ENCODE measurements around the gene NFASC.

NFASC gene

DNA sequence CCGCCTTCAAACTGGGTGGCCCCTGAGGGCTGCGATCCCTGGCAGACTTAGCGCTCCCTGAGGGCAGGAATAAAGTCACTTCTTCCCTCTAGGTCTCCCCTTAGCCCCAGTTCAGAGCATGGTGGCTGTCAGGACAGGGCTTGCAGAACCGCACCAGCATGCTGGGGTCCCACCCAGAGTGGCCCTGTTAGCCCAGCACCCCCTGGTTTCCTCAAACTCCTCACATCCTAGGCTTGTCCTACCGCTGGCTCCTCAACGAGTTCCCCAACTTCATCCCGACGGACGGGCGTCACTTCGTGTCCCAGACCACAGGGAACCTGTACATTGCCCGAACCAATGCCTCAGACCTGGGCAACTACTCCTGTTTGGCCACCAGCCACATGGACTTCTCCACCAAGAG is 188.2 kb downstream of the NFASC start:
- Histone ChIP-seq H3K36me3 (ENCODE audit: control insufficient read depth in 1 of 2, insufficient read depth in 2 of 2, low read length in 2 of 2) (no peaks in the 10 kb centered on the region), H3K4me3 (ENCODE audit: low read depth in 1 of 2, low read length in 2 of 2) (no peak overlapping the region), H3K9me3 (ENCODE audit: control insufficient read depth in 1 of 2, low read length in 2 of 2) (no peaks in the 10 kb centered on the region), H3K27ac (ENCODE audit: low read length) (no peak overlapping the region), H3K4me1 (ENCODE audit: control insufficient read depth in 1 of 2, insufficient read depth in 2 of 2, low read length in 2 of 2) (peaks cover 0 to 8% of the 10 kb centered on the region in 2 donors), H3K27me3 (ENCODE audit: low read depth, low read length) (no peaks in the 10 kb centered on the region)

DNA sequence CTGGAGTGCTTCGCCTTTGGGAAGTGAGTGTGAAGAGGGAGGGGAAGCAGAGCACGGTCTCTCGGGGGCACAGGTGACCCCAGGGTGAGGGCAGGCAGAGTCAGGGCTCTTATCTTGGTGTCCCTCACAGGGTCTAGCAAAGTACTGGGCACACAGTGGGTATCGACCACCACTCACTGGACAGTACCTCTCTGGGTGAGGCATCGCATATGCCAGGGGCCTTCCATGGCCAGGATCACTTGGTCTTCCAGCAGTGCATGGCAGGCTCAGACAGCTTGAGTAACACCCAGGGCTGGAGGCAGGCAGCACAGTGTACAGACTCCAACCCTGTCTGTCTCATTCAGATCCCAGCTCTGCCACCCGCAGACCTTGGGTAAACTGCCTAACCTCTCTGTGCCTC is 189.0 kb downstream of the NFASC start:
- Histone ChIP-seq H3K27me3 (ENCODE audit: low read depth, low read length) (no peaks in the 10 kb centered on the region), H3K4me1 (ENCODE audit: control insufficient read depth in 1 of 2, insufficient read depth in 2 of 2, low read length in 2 of 2) (peaks cover 0 to 8% of the 10 kb centered on the region in 2 donors), H3K27ac (ENCODE audit: low read length) (no peak overlapping the region), H3K9me3 (ENCODE audit: control insufficient read depth in 1 of 2, low read length in 2 of 2) (no peaks in the 10 kb centered on the region), H3K36me3 (ENCODE audit: control insufficient read depth in 1 of 2, insufficient read depth in 2 of 2, low read length in 2 of 2) (no peaks in the 10 kb centered on the region), H3K4me3 (ENCODE audit: low read depth in 1 of 2, low read length in 2 of 2) (no peak overlapping the region)

DNA sequence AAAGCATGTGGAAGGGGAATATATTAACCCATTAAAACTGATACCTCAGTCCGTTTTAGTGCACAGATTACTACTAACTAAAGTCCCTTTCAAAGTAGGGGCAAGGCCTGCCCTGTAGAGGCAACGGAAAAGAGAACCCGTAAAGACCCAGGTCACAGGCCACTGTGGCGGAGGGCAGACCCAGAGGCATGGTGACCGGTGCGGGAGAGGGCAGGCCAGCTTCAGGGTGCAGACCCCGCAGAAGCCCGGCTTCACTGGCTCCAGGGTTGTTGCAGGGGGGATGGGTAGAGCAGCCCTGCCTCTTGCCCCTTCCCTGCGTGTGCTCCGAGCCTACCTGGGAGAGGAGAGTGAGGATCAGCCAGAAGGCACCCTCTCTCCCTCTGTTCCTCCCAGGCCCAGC is 190.1 kb downstream of the NFASC start:
- no peak overlapping the region for H3K4me3 ChIP-seq (ENCODE audit: low read depth in 1 of 2, low read length in 2 of 2)
- no peak overlapping the region for H3K27ac ChIP-seq (ENCODE audit: low read length)
- no peaks in the 10 kb centered on the region for H3K36me3 ChIP-seq (ENCODE audit: control insufficient read depth in 1 of 2, insufficient read depth in 2 of 2, low read length in 2 of 2)
- peaks cover 0 to 8% of the 10 kb centered on the region in 2 donors for H3K4me1 ChIP-seq (ENCODE audit: control insufficient read depth in 1 of 2, insufficient read depth in 2 of 2, low read length in 2 of 2)
- H3K27me3 ChIP-seq (ENCODE audit: low read depth, low read length) = no peaks in the 10 kb centered on the region
- no peaks in the 10 kb centered on the region for H3K9me3 ChIP-seq (ENCODE audit: control insufficient read depth in 1 of 2, low read length in 2 of 2)

- no peak overlapping the region for H3K4me3 ChIP-seq (ENCODE audit: low read depth in 1 of 2, low read length in 2 of 2)
- no peaks in the 10 kb centered on the region for H3K36me3 ChIP-seq (ENCODE audit: control insufficient read depth in 1 of 2, insufficient read depth in 2 of 2, low read length in 2 of 2)
- no peaks in the 10 kb centered on the region for H3K9me3 ChIP-seq (ENCODE audit: control insufficient read depth in 1 of 2, low read length in 2 of 2)
- H3K4me1 ChIP-seq (ENCODE audit: control insufficient read depth in 1 of 2, insufficient read depth in 2 of 2, low read length in 2 of 2) = peaks cover 0 to 8% of the 10 kb centered on the region in 2 donors
- no peaks in the 10 kb centered on the region for H3K27me3 ChIP-seq (ENCODE audit: low read depth, low read length)
- H3K27ac ChIP-seq (ENCODE audit: low read length) = no peak overlapping the region
These were observed 190.6 kb downstream of the NFASC start for GRCh38 chr1:205061227-205061626.

DNA sequence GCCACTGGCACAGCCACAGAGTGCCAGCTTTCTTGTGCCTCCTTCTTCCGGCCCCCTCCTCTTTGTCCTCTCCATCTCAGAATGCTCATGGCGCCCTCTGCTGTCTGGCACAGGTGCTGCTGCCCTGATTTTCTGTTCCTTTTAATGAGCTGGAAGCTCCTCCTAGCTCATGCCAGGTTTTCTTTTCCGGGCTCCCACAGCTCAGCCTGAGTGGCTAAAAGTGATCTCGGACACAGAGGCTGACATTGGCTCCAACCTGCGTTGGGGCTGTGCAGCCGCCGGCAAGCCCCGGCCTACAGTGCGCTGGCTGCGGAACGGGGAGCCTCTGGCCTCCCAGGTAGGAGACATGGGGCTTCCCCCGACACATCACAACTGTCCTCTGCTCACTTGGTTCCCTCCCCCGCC is 191.0 kb downstream of the NFASC start:
- H3K9me3 ChIP-seq (ENCODE audit: control insufficient read depth in 1 of 2, low read length in 2 of 2) = no peaks in the 10 kb centered on the region
- H3K36me3 ChIP-seq (ENCODE audit: control insufficient read depth in 1 of 2, insufficient read depth in 2 of 2, low read length in 2 of 2) = no peaks in the 10 kb centered on the region
- H3K27me3 ChIP-seq (ENCODE audit: low read depth, low read length) = no peaks in the 10 kb centered on the region
- peaks cover 0 to 8% of the 10 kb centered on the region in 2 donors for H3K4me1 ChIP-seq (ENCODE audit: control insufficient read depth in 1 of 2, insufficient read depth in 2 of 2, low read length in 2 of 2)
- no peak overlapping the region for H3K4me3 ChIP-seq (ENCODE audit: low read depth in 1 of 2, low read length in 2 of 2)
- H3K27ac ChIP-seq (ENCODE audit: low read length) = no peak overlapping the region

DNA sequence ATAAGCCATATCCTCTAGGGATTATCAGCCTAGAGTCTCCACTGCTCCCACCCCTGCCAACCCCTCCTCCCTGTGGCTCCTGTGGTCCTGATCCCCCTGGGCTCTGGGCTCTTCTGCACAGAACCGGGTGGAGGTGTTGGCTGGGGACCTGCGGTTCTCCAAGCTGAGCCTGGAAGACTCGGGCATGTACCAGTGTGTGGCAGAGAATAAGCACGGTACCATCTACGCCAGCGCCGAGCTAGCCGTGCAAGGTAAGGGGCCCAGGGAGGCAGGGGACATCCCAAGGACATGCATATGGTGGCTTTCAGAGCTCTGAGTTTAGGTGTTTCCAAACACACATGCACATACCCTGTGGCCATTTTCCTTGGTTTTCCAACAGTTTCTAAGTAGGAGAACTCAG is 191.7 kb downstream of the NFASC start:
- Histone ChIP-seq H3K36me3 (ENCODE audit: control insufficient read depth in 1 of 2, insufficient read depth in 2 of 2, low read length in 2 of 2) (no peaks in the 10 kb centered on the region), H3K4me3 (ENCODE audit: low read depth in 1 of 2, low read length in 2 of 2) (no peak overlapping the region), H3K27me3 (ENCODE audit: low read depth, low read length) (no peaks in the 10 kb centered on the region), H3K9me3 (ENCODE audit: control insufficient read depth in 1 of 2, low read length in 2 of 2) (no peaks in the 10 kb centered on the region), H3K4me1 (ENCODE audit: control insufficient read depth in 1 of 2, insufficient read depth in 2 of 2, low read length in 2 of 2) (peaks cover 0 to 8% of the 10 kb centered on the region in 2 donors), H3K27ac (ENCODE audit: low read length) (no peak overlapping the region)

GRCh38 chr1:205062895-205063294 is 192.2 kb downstream of the NFASC start:
- H3K9me3 ChIP-seq (ENCODE audit: control insufficient read depth in 1 of 2, low read length in 2 of 2) = no peaks in the 10 kb centered on the region
- no peak overlapping the region for H3K27ac ChIP-seq (ENCODE audit: low read length)
- peaks cover 0 to 8% of the 10 kb centered on the region in 2 donors for H3K4me1 ChIP-seq (ENCODE audit: control insufficient read depth in 1 of 2, insufficient read depth in 2 of 2, low read length in 2 of 2)
- H3K27me3 ChIP-seq (ENCODE audit: low read depth, low read length) = no peaks in the 10 kb centered on the region
- H3K36me3 ChIP-seq (ENCODE audit: control insufficient read depth in 1 of 2, insufficient read depth in 2 of 2, low read length in 2 of 2) = no peaks in the 10 kb centered on the region
- no peak overlapping the region for H3K4me3 ChIP-seq (ENCODE audit: low read depth in 1 of 2, low read length in 2 of 2)

- Histone ChIP-seq H3K36me3 (ENCODE audit: control insufficient read depth in 1 of 2, insufficient read depth in 2 of 2, low read length in 2 of 2) (no peaks in the 10 kb centered on the region), H3K4me3 (ENCODE audit: low read depth in 1 of 2, low read length in 2 of 2) (no peak overlapping the region), H3K27ac (ENCODE audit: low read length) (no peak overlapping the region), H3K27me3 (ENCODE audit: low read depth, low read length) (no peaks in the 10 kb centered on the region), H3K4me1 (ENCODE audit: control insufficient read depth in 1 of 2, insufficient read depth in 2 of 2, low read length in 2 of 2) (peaks cover 0 to 13% of the 10 kb centered on the region in 2 donors), H3K9me3 (ENCODE audit: control insufficient read depth in 1 of 2, low read length in 2 of 2) (no peaks in the 10 kb centered on the region)
These were observed 193.6 kb downstream of the NFASC start for GRCh38 chr1:205064301-205064700.

DNA sequence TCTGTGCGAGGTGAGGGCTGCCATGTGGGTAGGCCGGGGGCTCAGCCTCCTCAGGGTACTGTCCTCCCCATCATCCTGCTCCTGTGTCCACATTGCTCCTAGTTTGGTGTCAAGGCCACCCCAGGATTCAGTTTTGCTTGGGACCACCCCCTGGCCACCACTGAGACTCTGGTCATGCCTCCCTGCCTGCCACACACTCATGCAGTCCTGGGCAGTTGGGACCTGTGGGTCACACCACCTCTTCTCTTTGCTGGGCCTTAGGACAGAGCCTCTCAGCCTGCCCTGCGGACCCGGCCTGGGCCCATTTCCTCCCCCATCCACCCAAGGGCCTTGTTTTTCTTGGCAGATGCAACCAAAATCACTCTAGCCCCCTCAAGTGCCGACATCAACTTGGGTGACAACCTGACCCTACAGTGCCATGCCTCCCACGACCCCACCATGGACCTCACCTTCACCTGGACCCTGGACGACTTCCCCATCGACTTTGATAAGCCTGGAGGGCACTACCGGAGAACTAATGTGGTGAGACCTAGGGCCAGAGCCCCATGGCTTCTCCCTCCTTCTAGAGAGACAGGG is 194.2 kb downstream of the NFASC start:
- Histone ChIP-seq H3K9me3 (ENCODE audit: control insufficient read depth in 1 of 2, low read length in 2 of 2) (no peaks in the 10 kb centered on the region), H3K4me3 (ENCODE audit: low read depth in 1 of 2, low read length in 2 of 2) (no peak overlapping the region), H3K27ac (ENCODE audit: low read length) (no peak overlapping the region), H3K36me3 (ENCODE audit: control insufficient read depth in 1 of 2, insufficient read depth in 2 of 2, low read length in 2 of 2) (no peaks in the 10 kb centered on the region), H3K27me3 (ENCODE audit: low read depth, low read length) (no peaks in the 10 kb centered on the region), H3K4me1 (ENCODE audit: control insufficient read depth in 1 of 2, insufficient read depth in 2 of 2, low read length in 2 of 2) (peaks cover 0 to 13% of the 10 kb centered on the region in 2 donors)

GRCh38 chr1:205065666-205066065 is 195.0 kb downstream of the NFASC start:
- Histone ChIP-seq H3K4me3 (ENCODE audit: low read depth in 1 of 2, low read length in 2 of 2) (no peak overlapping the region), H3K9me3 (ENCODE audit: control insufficient read depth in 1 of 2, low read length in 2 of 2) (no peaks in the 10 kb centered on the region), H3K36me3 (ENCODE audit: control insufficient read depth in 1 of 2, insufficient read depth in 2 of 2, low read length in 2 of 2) (no peaks in the 10 kb centered on the region), H3K4me1 (ENCODE audit: control insufficient read depth in 1 of 2, insufficient read depth in 2 of 2, low read length in 2 of 2) (peaks cover 0 to 13% of the 10 kb centered on the region in 2 donors), H3K27ac (ENCODE audit: low read length) (no peak overlapping the region), H3K27me3 (ENCODE audit: low read depth, low read length) (no peaks in the 10 kb centered on the region)

GRCh38 chr1:205066141-205066818 is 195.6 kb downstream of the NFASC start:
- Histone ChIP-seq H3K27me3 (ENCODE audit: low read depth, low read length) (no peaks in the 10 kb centered on the region), H3K4me3 (ENCODE audit: low read depth in 1 of 2, low read length in 2 of 2) (no peak overlapping the region), H3K36me3 (ENCODE audit: control insufficient read depth in 1 of 2, insufficient read depth in 2 of 2, low read length in 2 of 2) (no peaks in the 10 kb centered on the region), H3K4me1 (ENCODE audit: control insufficient read depth in 1 of 2, insufficient read depth in 2 of 2, low read length in 2 of 2) (peaks cover 0 to 12% of the 10 kb centered on the region in 2 donors), H3K27ac (ENCODE audit: low read length) (no peak overlapping the region), H3K9me3 (ENCODE audit: control insufficient read depth in 1 of 2, low read length in 2 of 2) (no peaks in the 10 kb centered on the region)

GRCh38 chr1:205067031-205067430 is 196.4 kb downstream of the NFASC start:
- Histone ChIP-seq H3K36me3 (ENCODE audit: control insufficient read depth in 1 of 2, insufficient read depth in 2 of 2, low read length in 2 of 2) (no peaks in the 10 kb centered on the region), H3K27me3 (ENCODE audit: low read depth, low read length) (no peaks in the 10 kb centered on the region), H3K4me1 (ENCODE audit: control insufficient read depth in 1 of 2, insufficient read depth in 2 of 2, low read length in 2 of 2) (peaks cover 0 to 5% of the 10 kb centered on the region in 2 donors), H3K27ac (ENCODE audit: low read length) (no peak overlapping the region), H3K4me3 (ENCODE audit: low read depth in 1 of 2, low read length in 2 of 2) (no peak overlapping the region), H3K9me3 (ENCODE audit: control insufficient read depth in 1 of 2, low read length in 2 of 2) (no peaks in the 10 kb centered on the region)
